IMR-90 (cell line): Measurements from ENCODE around the gene TMPRSS13. TPM values are rescaled to one million over a fixed set of nuclear protein-coding genes. Genes with fewer than 3 reads are reported as not detected.

Experiments used
- polyA plus RNA-seq, 3 experiments: library from polyadenylated mRNA; depleted of rRNA; stranded (reverse); fragments of >200 nt; gene quantifications; 2 replicates each; pipeline ENCODE4 v1.2.3, GENCODE V29; 2012; ENCODE audit warnings: low replicate concordance in 1 of 3
- total RNA-seq: library from RNA; depleted of rRNA; stranded (reverse); fragments of >200 nt; gene quantifications from 2 replicates; pipeline ENCODE4 v1.2.3, GENCODE V29; 2012; rRNA removed

The TMPRSS13 gene
- total and polyA plus RNA-seq, 2 of the 4 experiments (the other 2 are of a cell fraction), result not detected

Other genes starting within 250 kb of the TMPRSS13 start
- gene DSCAML1, start 132.2 kb downstream of the TMPRSS13 start, total RNA-seq, result not detected in 2 replicates
- gene DSCAML1, start 132.2 kb downstream of the TMPRSS13 start, polyA plus RNA-seq (2012; rRNA removed), result not detected in 2 replicates
- gene FXYD2, start 104.7 kb downstream of the TMPRSS13 start, total RNA-seq, result not detected in 2 replicates
- 0.09 TPM in 1 of 2 replicates, not detected in the other for gene FXYD2, start 104.7 kb downstream of the TMPRSS13 start, polyA plus RNA-seq (2012; rRNA removed)
- not detected in 2 replicates for gene FXYD6, start 52.7 kb downstream of the TMPRSS13 start, total RNA-seq
- 0.32 and 0.36 TPM in 2 replicates for gene FXYD6, start 52.7 kb downstream of the TMPRSS13 start, polyA plus RNA-seq (2012; rRNA removed)
- gene IL10RA, start 57.0 kb upstream of the TMPRSS13 start, total RNA-seq, result not detected in 2 replicates
- 0.12 TPM in 1 of 2 replicates, not detected in the other for gene IL10RA, start 57.0 kb upstream of the TMPRSS13 start, polyA plus RNA-seq (2012; rRNA removed)
- gene TMPRSS4, start 147.7 kb upstream of the TMPRSS13 start, total RNA-seq, result not detected in 2 replicates
- not detected in 2 replicates for gene TMPRSS4, start 147.7 kb upstream of the TMPRSS13 start, polyA plus RNA-seq (2012; rRNA removed)
- not detected in 2 replicates for gene SMIM35, start 157.6 kb upstream of the TMPRSS13 start, total RNA-seq
- not detected in 2 replicates for gene SMIM35, start 157.6 kb upstream of the TMPRSS13 start, polyA plus RNA-seq (2012; rRNA removed)
- under 0.01 and 0.18 TPM in 2 replicates for gene SCN4B, start 223.4 kb upstream of the TMPRSS13 start, total RNA-seq
- gene SCN4B, start 223.4 kb upstream of the TMPRSS13 start, polyA plus RNA-seq (2012; rRNA removed), result 0.33 and 0.44 TPM in 2 replicates
- gene SCN2B, start 247.2 kb upstream of the TMPRSS13 start, total RNA-seq, result under 0.01 TPM in 2 replicates
- gene SCN2B, start 247.2 kb upstream of the TMPRSS13 start, polyA plus RNA-seq (2012; rRNA removed), result 0.05 and 0.10 TPM in 2 replicates